H9 (cell line): ENCODE measurements around the gene DPP6. TPM values are rescaled to one million over a fixed set of nuclear protein-coding genes. Genes with fewer than 3 reads are reported as not detected.

Experiments
- DNase-seq: peaks from one replicate; pipeline ENCODE4 v3.0.0-alpha.2; 2017
- H2AFZ ChIP-seq: one replicate; pipeline ENCODE4 v1.6.1; 2013; ENCODE audit warnings: mild to moderate bottlenecking, low read length, control low read depth, moderate library complexity
- H2AK5ac ChIP-seq: 2 replicates; pipeline ENCODE4 v1.6.1; 2013; ENCODE audit warnings: low read length, control low read depth, mixed read lengths; ENCODE audit not compliant: insufficient read length
- H2BK120ac ChIP-seq: one replicate; pipeline ENCODE4 v1.6.1; 2013; ENCODE audit warnings: low read depth, mild to moderate bottlenecking, low read length, control low read depth, inconsistent platforms; ENCODE audit not compliant: poor library complexity, severe bottlenecking
- H2BK12ac ChIP-seq: 2 replicates; pipeline ENCODE4 v1.6.1; 2013; ENCODE audit warnings: low read length, control low read depth, mixed read lengths, low read depth; ENCODE audit not compliant: insufficient read length
- H2BK15ac ChIP-seq: 2 replicates; pipeline ENCODE4 v1.6.1; 2013; ENCODE audit warnings: low read depth, low read length, control low read depth
- H2BK20ac ChIP-seq: one replicate; pipeline ENCODE4 v1.6.1; 2013; ENCODE audit warnings: low read depth, mild to moderate bottlenecking, low read length, control low read depth, inconsistent platforms; ENCODE audit not compliant: poor library complexity, severe bottlenecking
- H2BK5ac ChIP-seq: 2 replicates; pipeline ENCODE4 v1.6.1; 2013; ENCODE audit warnings: low read length, control low read depth, mixed read lengths; ENCODE audit not compliant: insufficient read length
- H3K14ac ChIP-seq: 2 replicates; pipeline ENCODE4 v1.6.1; 2013; ENCODE audit warnings: low read length, control low read depth; ENCODE audit not compliant: insufficient read depth
- H3K18ac ChIP-seq: 2 replicates; pipeline ENCODE4 v1.6.1; 2013; ENCODE audit warnings: low read depth, mild to moderate bottlenecking, mixed read lengths, low read length, control low read depth; ENCODE audit not compliant: insufficient read length
- H3K23ac ChIP-seq: 2 replicates; pipeline ENCODE4 v1.6.1; 2013; ENCODE audit warnings: low read length, control low read depth, mixed read lengths, low read depth; ENCODE audit not compliant: insufficient read length
- H3K23me2 ChIP-seq: 2 replicates; pipeline ENCODE4 v1.6.1; 2013; ENCODE audit warnings: low read depth, mild to moderate bottlenecking, mixed read lengths, low read length, control low read depth; ENCODE audit not compliant: insufficient read length, poor library complexity, severe bottlenecking
- H3K27ac ChIP-seq: 2 replicates; pipeline ENCODE4 v1.5.1; 2013; ENCODE audit warnings: low read length, control low read depth, mixed read lengths, low read depth; ENCODE audit not compliant: insufficient read length
- H3K27me3 ChIP-seq: 2 replicates; pipeline ENCODE4 v1.6.1; 2013; ENCODE audit warnings: low read length, control low read depth, inconsistent platforms; ENCODE audit not compliant: insufficient read depth
- H3K4ac ChIP-seq: 2 replicates; pipeline ENCODE4 v1.6.1; 2013; ENCODE audit warnings: low read depth, mild to moderate bottlenecking, control low read depth, inconsistent platforms, low read length, moderate library complexity
- H3K4me1 ChIP-seq: 2 replicates; pipeline ENCODE4 v1.6.1; 2013; ENCODE audit warnings: low read length, control low read depth, inconsistent platforms; ENCODE audit not compliant: insufficient read depth
- H3K4me2 ChIP-seq: 2 replicates; pipeline ENCODE4 v1.6.1; 2013; ENCODE audit warnings: low read length, control low read depth, mixed read lengths; ENCODE audit not compliant: insufficient read length, insufficient read depth
- H3K56ac ChIP-seq: 2 replicates; pipeline ENCODE4 v1.6.1; 2013; ENCODE audit warnings: low read depth, mild to moderate bottlenecking, mixed read lengths, low read length, control low read depth; ENCODE audit not compliant: insufficient read length
- H3K79me1 ChIP-seq: 2 replicates; pipeline ENCODE4 v1.6.1; 2013; ENCODE audit warnings: low read depth, mild to moderate bottlenecking, moderate library complexity, low read length, control low read depth, inconsistent platforms; ENCODE audit not compliant: insufficient read depth, poor library complexity, severe bottlenecking
- H3K79me2 ChIP-seq: 2 replicates; pipeline ENCODE4 v1.6.1; 2013; ENCODE audit warnings: low read length, control low read depth, inconsistent platforms; ENCODE audit not compliant: insufficient read depth
- H3K9ac ChIP-seq: 2 replicates; pipeline ENCODE4 v1.6.1; 2013; ENCODE audit warnings: low read length, control low read depth, mixed read lengths; ENCODE audit not compliant: insufficient read length; ENCODE audit errors: extremely low read depth
- H3K9me3 ChIP-seq: one replicate; pipeline ENCODE4 v1.6.1; 2013; ENCODE audit warnings: low read depth, low read length, inconsistent platforms; ENCODE audit not compliant: control insufficient read depth
- H3T11ph ChIP-seq: one replicate; pipeline ENCODE4 v1.6.1; 2013; ENCODE audit warnings: mild to moderate bottlenecking, low read length, control low read depth, inconsistent platforms
- H4K20me1 ChIP-seq: one replicate; pipeline ENCODE4 v1.6.1; 2013; ENCODE audit not compliant: control insufficient read depth, insufficient read length, insufficient read depth
- H4K5ac ChIP-seq: 2 replicates; pipeline ENCODE4 v1.6.1; 2013; ENCODE audit warnings: low read depth, mild to moderate bottlenecking, mixed read lengths, low read length, control low read depth; ENCODE audit not compliant: insufficient read length
- H4K8ac ChIP-seq: replicated peaks from 2 replicates; pipeline ENCODE4 v1.6.1; 2013; ENCODE audit warnings: low read length, control low read depth, mixed read lengths, low read depth; ENCODE audit not compliant: insufficient read length
- H4K91ac ChIP-seq: 2 replicates; pipeline ENCODE4 v1.6.1; 2013; ENCODE audit warnings: low read depth, mild to moderate bottlenecking, moderate library complexity, mixed read lengths, low read length, control low read depth; ENCODE audit not compliant: insufficient read length
- H3K27ac Mint-ChIP-seq, 3 experiments: 2 replicates in 2 of 3; 3 replicates in 1 of 3; pipeline ENCODE4 v1.8.0; 2020 to 2021; ENCODE audit warnings: mixed read lengths in 3 of 3, mild to moderate bottlenecking in 1 of 3, moderate library complexity in 1 of 3
- H3K27me3 Mint-ChIP-seq: 2 replicates; pipeline ENCODE4 v1.8.0; 2021; ENCODE audit warnings: low read depth, mild to moderate bottlenecking, moderate library complexity, mixed read lengths
- H3K36me3 Mint-ChIP-seq, 3 experiments: 2 replicates in 2 of 3; 3 replicates in 1 of 3; pipeline ENCODE4 v1.8.0; 2020 to 2021; ENCODE audit warnings: low read depth in 3 of 3, mixed read lengths in 3 of 3; ENCODE audit not compliant: insufficient read depth in 1 of 3
- H3K4me1 Mint-ChIP-seq, 2 experiments: 2 replicates each; pipeline ENCODE4 v1.8.0; 2020; ENCODE audit warnings: mixed read lengths in 2 of 2
- H3K4me3 Mint-ChIP-seq, 2 experiments: 2 replicates in 1 of 2; 3 replicates in 1 of 2; pipeline ENCODE4 v1.8.0; 2020 to 2021; ENCODE audit warnings: mild to moderate bottlenecking in 2 of 2, mixed read lengths in 2 of 2, moderate library complexity in 1 of 2
- H3K9me3 Mint-ChIP-seq, 2 experiments: 2 replicates in 1 of 2; 3 replicates in 1 of 2; pipeline ENCODE4 v1.8.0; 2020; ENCODE audit warnings: mild to moderate bottlenecking in 2 of 2, mixed read lengths in 2 of 2, moderate library complexity in 1 of 2
- WGBS: extraction: QIAGEN DNeasy Blood & Tissue Kit; methylation state at CpG from one replicate; pipeline ENCODE4 v1.1.7; 2013; ENCODE audit warnings: missing lambda C conversion rate, low lambda C conversion rate, mixed read lengths; ENCODE audit not compliant: insufficient read length; ENCODE audit errors: extremely low coverage; 5-methylcytosine and 5-hydroxymethylcytosine counted together
- total RNA-seq: library from RNA; stranded (reverse); gene quantifications from 2 replicates; pipeline ENCODE4 v1.2.1, GENCODE V29; 2021
- TF ChIP-seq, protein P1 (sequence below): fragments of 200-600 bp; sonication (generic); conservative IDR thresholded peaks from 3 replicates; pipeline ENCODE4 v1.8.0; 2021; ENCODE audit warnings: antibody characterized with exemption, mild to moderate bottlenecking

DPP6 gene
- total RNA-seq, 1 experiment from 2014 or later = 4.5 TPM

DNA sequence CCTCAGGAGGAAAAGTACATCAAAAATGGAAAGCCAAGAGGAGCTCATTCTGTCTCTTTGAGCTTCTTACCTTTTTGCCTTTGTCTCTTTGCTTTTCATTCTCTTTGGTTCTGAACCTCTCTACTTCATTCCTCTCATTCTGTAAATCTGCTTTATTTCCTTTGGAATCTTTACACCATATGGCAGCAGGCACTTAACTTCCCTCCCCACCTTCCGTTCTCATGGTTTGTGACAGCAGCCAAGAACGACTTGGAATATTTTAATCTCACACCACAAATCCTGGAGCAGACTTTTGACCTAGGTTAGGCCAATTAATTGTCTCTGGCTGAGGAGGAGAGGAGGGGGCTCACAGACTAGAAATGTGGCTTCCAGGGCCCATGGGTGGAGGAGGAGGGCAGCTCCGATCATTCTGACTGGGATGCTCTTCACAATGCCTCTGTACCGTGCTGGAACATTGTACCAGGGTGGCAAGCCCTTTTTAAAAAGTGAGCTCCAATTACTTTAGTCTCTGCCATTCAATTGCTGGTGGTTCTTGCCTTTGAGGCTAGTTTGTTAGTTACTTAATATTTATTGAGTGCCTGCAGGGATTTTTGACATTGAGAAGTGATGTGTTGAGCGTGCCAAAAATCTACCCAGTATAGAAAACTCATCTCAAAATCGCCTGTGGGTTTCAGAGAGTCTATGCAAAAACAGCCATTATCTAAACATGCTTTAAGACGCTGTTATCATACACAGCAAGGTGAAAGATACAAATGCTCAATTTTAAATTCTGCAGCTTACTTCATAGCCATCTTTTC lies 386.6 kb downstream of the DPP6 start:
- Mint-ChIP-seq H3K4me1 (peaks cover 12% of the 10 kb centered on the region in 2 experiments), H3K36me3 (no peaks in the 10 kb centered on the region), H3K27ac (no peak overlapping the region; a peak in 1 of 7 replicates), H3K4me3 (no peak overlapping the region), H3K27me3 (no peaks in the 10 kb centered on the region), H3K9me3 (no peaks in the 10 kb centered on the region)
- no peak overlapping the region for H2AK5ac ChIP-seq
- H3K79me2 ChIP-seq = no peaks in the 10 kb centered on the region
- no peak overlapping the region for H4K91ac ChIP-seq
- no peaks in the 10 kb centered on the region for H3K4me1 ChIP-seq
- H3K23me2 ChIP-seq = no peaks in the 10 kb centered on the region
- no peak overlapping the region for H3K4ac ChIP-seq
- H2BK15ac ChIP-seq = no peak overlapping the region
- H2BK5ac ChIP-seq = no peak overlapping the region
- no peak overlapping the region for H3K27ac ChIP-seq
- H2BK120ac ChIP-seq = no peak overlapping the region
- no peak overlapping the region for H3K18ac ChIP-seq
- H3K4me2 ChIP-seq = no peak overlapping the region
- no peaks in the 10 kb centered on the region for H3K79me1 ChIP-seq
- no peak overlapping the region for H3K23ac ChIP-seq
- H2AFZ ChIP-seq = no peak overlapping the region
- no CpG with 5 or more reads among the region's 7 CpGs for WGBS
- H2BK12ac ChIP-seq = no peak overlapping the region
- no peak overlapping the region for H4K8ac ChIP-seq
- no peak overlapping the region for H3T11ph ChIP-seq
- DNase-seq = no peak
- H3K9ac ChIP-seq = no peak overlapping the region
- no peaks in the 10 kb centered on the region for H3K27me3 ChIP-seq
- H2BK20ac ChIP-seq = no peak overlapping the region
- TF ChIP-seq, protein P1, sequence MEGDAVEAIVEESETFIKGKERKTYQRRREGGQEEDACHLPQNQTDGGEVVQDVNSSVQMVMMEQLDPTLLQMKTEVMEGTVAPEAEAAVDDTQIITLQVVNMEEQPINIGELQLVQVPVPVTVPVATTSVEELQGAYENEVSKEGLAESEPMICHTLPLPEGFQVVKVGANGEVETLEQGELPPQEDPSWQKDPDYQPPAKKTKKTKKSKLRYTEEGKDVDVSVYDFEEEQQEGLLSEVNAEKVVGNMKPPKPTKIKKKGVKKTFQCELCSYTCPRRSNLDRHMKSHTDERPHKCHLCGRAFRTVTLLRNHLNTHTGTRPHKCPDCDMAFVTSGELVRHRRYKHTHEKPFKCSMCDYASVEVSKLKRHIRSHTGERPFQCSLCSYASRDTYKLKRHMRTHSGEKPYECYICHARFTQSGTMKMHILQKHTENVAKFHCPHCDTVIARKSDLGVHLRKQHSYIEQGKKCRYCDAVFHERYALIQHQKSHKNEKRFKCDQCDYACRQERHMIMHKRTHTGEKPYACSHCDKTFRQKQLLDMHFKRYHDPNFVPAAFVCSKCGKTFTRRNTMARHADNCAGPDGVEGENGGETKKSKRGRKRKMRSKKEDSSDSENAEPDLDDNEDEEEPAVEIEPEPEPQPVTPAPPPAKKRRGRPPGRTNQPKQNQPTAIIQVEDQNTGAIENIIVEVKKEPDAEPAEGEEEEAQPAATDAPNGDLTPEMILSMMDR = no peak
- no peak overlapping the region for H3K14ac ChIP-seq
- H4K20me1 ChIP-seq = no peaks in the 10 kb centered on the region
- H4K5ac ChIP-seq = no peak overlapping the region
- H3K56ac ChIP-seq = no peak overlapping the region
- H3K9me3 ChIP-seq = no peaks in the 10 kb centered on the region
